NCI-H2227 (cell line): ENCODE data around the gene SLCO4A1.

Experiments
- DNase-seq: peaks from one replicate; lab custom pipeline; 2025; ENCODE audit not compliant: unreplicated experiment; lab: John Stamatoyannopoulos, UW

Gene SLCO4A1

GRCh38 chr20:62636446-62636845 lies 5.9 kb upstream of the SLCO4A1 start:
- DNase-seq: no peak

DNA sequence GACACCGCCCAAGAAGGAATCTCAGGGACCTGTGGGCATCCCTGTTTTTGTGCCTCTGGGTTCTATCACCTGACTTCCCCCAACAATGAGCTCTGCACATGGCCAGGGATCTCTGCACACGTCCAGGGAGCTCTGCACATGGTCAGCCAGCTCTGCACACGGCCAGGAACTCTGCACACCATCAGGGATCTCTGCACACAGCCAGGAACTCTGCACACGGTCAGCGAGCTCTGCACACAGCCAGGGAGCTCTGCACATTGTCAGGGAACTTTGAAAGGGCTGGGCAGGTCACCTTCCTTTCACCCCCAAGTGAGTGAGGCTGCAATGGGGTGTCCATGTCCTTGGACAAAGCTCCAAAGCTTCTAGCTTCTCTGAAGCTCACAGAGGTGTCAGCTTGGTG lies 5.2 kb upstream of the SLCO4A1 start:
- DNase-seq: no peak

DNA sequence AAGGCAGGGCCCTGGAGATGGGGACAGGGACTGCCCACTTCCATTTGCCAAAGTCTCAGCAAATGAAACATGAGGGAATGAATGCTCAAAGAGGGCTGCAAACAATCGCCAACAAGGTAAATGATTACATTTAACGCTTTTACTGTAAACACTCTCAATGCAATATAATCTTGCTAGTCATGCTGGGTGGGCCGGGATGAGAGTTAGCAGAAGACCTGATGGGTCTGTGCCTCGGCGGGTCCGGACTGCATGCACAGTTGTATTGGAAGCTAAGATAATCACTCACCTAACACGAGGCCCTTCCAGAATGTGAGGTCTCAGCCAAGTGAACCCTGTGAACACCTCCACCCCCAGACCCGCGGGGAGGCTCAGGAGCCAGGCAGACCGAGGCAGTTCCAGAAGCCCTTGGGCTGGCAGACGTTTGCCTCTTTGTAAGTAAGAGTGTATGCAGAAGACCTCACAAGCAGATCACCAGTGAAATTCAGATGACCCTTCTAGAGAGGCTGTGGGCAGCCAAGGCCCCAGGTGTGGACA lies 4.7 kb upstream of the SLCO4A1 start:
- no peak for DNase-seq

DNA sequence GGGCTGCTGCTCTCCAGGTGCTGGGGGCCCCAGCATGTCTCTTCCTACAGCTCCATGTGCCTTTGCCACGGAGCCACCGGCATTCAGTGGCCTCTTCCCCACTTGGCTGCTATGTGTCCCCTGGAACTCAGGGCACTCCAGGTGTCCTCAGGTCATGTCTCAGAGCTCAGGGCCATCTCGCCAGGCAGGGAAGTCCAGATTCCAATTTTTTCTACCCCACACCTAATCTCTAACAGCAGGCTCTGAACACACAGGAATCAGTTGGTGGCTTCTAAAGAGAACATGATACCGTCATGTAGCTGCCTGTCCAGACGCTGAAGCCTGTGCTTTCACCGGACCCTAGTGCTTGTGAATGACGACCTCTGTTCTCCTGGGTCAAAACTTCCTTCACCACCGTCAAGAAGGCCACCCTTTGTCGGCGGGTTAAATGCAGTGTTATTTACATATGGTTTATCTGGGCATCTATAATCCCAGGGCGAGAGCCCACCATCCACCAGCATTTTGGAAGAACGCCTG lies 4.2 kb upstream of the SLCO4A1 start:
- no peak for DNase-seq

GRCh38 chr20:62638679-62639406 lies 3.5 kb upstream of the SLCO4A1 start:
- no peak for DNase-seq

DNA sequence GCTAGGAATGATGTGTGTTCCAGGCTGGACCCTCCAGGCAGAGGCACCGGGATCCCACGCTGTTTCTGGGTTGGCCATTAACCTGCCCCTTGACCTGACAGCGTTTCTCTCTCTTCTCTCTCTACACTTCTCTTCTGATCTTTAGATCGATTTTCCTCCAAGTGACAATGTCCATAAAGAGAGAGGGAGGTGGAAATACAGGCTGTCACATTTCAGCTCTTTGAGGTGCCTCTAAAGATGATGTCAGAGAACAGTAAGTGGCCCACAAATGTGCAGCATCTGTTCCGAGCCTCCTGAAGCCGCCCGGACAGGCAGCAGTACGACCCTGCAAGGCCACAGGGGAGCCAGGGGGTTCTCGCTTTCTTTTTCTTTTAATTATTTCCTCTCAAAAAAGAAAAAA lies 2.5 kb upstream of the SLCO4A1 start:
- DNase-seq: no peak

GRCh38 chr20:62640870-62641269 lies 1.4 kb upstream of the SLCO4A1 start:
- DNase-seq: no peak

GRCh38 chr20:62641321-62642050 lies 817 bp upstream of the SLCO4A1 start:
- no peak for DNase-seq

DNA sequence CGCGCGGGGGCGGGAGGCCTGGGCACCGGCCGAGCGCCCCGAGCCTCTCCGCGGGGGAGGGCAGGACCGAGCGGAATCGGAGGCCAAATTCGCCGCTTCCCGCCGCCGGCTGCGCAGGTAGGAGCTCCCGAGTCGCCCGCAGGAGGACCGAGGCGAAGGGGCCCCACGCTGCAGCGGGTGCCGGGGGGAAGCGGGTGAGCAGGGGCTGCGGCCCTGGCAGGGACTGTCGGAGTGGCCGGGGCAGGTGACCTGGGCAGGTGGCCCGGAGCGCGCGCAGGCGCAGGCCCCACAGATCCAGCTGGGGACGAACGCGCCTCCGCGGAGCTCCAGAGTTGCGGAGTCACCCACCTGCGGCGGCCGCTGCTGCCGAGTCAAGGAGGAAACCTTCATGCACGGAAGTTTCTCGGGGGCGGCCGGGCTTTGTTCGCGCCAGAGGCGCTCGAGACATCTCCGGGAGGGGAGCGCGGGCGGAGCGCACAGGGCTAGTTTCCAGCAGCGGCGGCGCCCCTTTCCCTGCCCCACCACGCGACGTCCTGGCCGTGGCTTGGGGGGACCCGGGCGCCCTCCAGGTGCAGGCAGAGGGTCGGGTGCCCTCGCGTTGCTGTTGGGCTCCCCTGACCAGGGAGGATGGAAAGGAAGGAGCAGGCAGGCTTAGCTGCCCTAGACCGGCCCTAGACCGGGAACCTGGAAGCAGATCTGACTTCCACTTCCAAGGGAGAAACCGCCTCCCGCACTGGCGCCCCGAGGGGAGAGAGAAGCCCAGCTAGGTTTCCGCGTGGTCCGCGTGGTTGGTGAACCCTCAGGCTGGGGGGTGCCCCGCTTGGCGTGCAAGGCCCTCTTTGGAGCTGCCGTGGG lies 590 bp downstream of the SLCO4A1 start:
- peak; percentile 68 for DNase-seq

- no peak for DNase-seq
Observed at GRCh38 chr20:62643521-62644043, 1.3 kb downstream of the SLCO4A1 start.

DNA sequence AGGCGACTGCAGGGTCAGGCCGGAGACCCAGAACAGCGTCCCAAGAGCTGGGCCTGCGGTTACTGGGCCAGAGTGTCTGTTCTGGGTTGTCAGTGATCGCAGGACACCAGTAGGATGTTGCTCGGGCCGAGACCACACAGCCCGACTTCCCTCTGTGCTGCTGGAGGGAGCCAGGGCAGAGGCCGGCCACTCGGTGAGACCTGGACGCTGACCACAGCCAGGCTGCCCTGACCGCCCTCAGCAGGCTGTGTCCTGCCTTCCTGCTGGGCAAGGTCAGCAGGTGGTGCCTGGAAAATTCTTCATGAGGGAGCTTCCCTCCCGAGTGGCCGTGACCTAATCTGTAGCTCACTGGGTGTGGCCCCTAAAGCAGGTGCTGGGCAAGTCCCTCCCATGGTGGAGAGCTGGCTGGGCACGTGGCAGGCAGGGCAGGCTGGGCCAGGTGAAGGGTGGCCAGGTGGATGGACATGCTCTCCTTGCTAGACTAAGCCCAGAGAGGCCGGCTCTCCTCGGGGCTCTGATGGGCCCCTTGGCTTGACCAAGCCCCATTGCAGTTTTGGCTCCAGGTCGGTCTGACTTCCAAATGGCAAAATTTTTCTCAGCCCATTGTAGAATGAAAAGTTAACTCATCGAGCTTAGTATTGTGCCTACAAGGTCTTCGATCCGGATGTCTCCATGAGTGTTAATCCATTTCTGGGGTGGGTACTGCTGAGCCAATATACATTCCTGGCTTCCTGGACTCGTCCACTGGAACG lies 1.9 kb downstream of the SLCO4A1 start:
- no peak for DNase-seq

DNA sequence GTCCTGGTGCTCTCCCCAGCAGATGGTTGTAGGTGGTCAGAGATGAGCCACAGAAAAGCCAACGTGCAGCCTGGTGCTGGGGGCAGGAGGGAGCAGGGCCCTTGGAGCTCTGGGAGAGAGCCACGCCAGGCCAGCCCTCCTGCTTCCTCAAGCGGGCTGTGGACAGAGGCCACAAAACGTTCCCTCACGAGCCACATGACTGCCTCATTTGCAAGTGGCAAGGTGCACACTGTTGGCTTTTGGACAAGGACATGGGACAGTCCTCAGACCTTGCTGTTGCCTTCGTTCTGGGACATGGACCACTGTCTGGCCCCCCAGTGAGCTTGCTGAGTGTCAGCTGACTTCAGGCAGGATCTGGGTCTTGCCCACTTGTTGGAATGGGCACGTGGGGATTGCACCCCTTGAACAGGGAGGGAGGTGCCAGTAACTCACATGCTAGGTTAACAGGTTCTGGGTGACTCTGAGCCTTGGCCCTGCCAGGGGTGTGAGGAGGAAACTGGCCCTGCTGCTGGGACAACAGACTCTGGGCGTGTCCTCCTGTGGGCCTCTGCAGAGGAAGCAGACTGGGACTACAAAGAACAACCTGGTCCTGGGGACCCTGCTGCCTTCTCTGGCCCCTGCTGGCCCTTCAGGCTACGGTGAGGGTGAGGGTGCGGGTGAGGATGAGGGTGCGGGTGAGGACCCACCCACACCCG lies 2.6 kb downstream of the SLCO4A1 start:
- DNase-seq: no peak

DNA sequence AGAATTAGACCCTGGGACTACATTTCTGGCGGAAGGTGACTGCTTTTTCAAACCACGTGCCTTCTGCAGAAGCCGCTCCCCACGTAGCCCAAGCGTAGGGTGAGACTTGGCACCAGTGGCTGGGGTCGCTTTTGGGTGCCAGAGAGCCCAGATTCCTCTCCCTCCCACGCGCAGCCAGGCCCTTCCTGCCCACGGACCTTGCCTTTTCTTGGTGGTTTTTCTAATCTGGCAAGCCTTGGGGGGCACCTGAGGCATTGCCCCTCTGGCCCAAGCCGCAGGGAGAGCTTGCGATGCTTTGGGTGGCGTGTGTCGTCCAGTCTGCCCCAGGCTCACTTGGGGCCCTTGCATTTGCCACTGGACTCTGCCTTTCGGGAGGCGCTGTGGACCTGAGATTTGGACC lies 3.3 kb downstream of the SLCO4A1 start:
- no peak for DNase-seq

GRCh38 chr20:62646851-62647520 lies 4.7 kb downstream of the SLCO4A1 start:
- no peak for DNase-seq

GRCh38 chr20:62647521-62648317 lies 5.4 kb downstream of the SLCO4A1 start:
- DNase-seq: peak; percentile 15

- DNase-seq: no peak
Observed at GRCh38 chr20:62648318-62648995, 6.2 kb downstream of the SLCO4A1 start.

DNA sequence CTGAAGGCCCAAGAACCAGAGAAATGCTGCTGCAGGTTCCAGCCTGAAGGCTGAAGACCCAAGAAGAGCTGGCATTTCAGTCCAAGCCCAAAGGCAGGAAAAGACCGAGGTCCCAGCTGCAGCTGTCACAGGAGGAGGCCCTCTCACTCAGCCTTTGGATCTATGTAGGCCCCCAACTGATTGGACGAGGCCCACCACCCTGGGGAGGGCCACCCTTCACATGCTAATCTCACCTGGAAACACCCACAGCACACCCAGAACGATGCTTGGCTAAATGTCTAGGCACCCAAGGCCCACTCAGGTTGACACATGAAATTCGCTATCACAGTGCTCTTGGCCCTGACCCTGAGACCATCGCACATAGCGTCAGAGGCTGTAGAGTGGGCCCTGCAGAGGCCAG lies 6.8 kb downstream of the SLCO4A1 start:
- DNase-seq: no peak
